Activated CD8-positive, alpha-beta memory T cell treated with anti-CD3 and anti-CD28 coated beads for 1 hour (primary cell): ENCODE measurements around the gene REL.
"Not testable (repeated sequence)": the region's sequence is repeated elsewhere in the genome, so short reads cannot be mapped to it uniquely, and the experiment has no call there.

Experiments
- DNase-seq, 2 donors: peaks; one replicate each; pipeline ENCODE4 v3.0.0-alpha.2; 2020; ENCODE audit warnings: low read depth in 1 of 2; ENCODE audit errors: extremely low read depth in 1 of 2

Gene REL

GRCh38 chr2:60881047-60881932, at the start of gene REL:
REL (plus strand) TSS chr2:60881574; CDS start chr2:60881841, 267 bp downstream.
- peak; percentile 80 to 88 for DNase-seq

GRCh38 chr2:60831921-60832320, 49.5 kb upstream of the REL start:
- DNase-seq: no peak

- DNase-seq: no peak
Measured at GRCh38 chr2:60832621-60833020, 48.8 kb upstream of the REL start.

- DNase-seq: no peak
Measured at GRCh38 chr2:60834270-60834717, 47.1 kb upstream of the REL start.

- no peak for DNase-seq
Measured at GRCh38 chr2:60836491-60836890, 44.9 kb upstream of the REL start.

GRCh38 chr2:60837123-60837522, 44.3 kb upstream of the REL start:
- no peak for DNase-seq

GRCh38 chr2:60838481-60838880, 42.9 kb upstream of the REL start:
- no peak for DNase-seq

GRCh38 chr2:60839126-60839813, 42.1 kb upstream of the REL start:
- DNase-seq: no peak

GRCh38 chr2:60840880-60841279, 40.5 kb upstream of the REL start:
- no peak for DNase-seq

GRCh38 chr2:60843006-60843405, 38.4 kb upstream of the REL start:
- no peak for DNase-seq

- no peak for DNase-seq
Measured at GRCh38 chr2:60844105-60844504, 37.3 kb upstream of the REL start.

- no peak for DNase-seq
Measured at GRCh38 chr2:60847854-60848253, 33.5 kb upstream of the REL start.

GRCh38 chr2:60849187-60849586, 32.2 kb upstream of the REL start:
- DNase-seq: no peak

GRCh38 chr2:60852282-60852860, 29.0 kb upstream of the REL start:
- no peak for DNase-seq

GRCh38 chr2:60853531-60853930, 27.8 kb upstream of the REL start:
- no peak for DNase-seq

- no peak for DNase-seq
Measured at GRCh38 chr2:60855989-60856669, 25.2 kb upstream of the REL start.

- no peak for DNase-seq
Measured at GRCh38 chr2:60857056-60857455, 24.3 kb upstream of the REL start.

GRCh38 chr2:60858897-60859311, 22.5 kb upstream of the REL start:
- no peak for DNase-seq

GRCh38 chr2:60861736-60862135, 19.6 kb upstream of the REL start:
- no peak for DNase-seq

- DNase-seq: no peak
Measured at GRCh38 chr2:60862642-60863041, 18.7 kb upstream of the REL start.

GRCh38 chr2:60865361-60865760, 16.0 kb upstream of the REL start:
- DNase-seq: not testable (repeated sequence)
